GM19467 (cell line): Measurements from ENCODE around the gene CYP27A1.
"Not testable (repeated sequence)": the region's sequence is repeated elsewhere in the genome, so short reads cannot be mapped to it uniquely, and the experiment has no call there.

Source experiments
- ATAC-seq: cut with Tn5 transposase; IDR thresholded peaks from one replicate; pipeline ENCODE4 v1.9.1; 2021; ENCODE audit warnings: mild to moderate bottlenecking, moderate library complexity; ENCODE audit not compliant: unreplicated experiment

CYP27A1 gene

GRCh38 chr2:218830526-218831306 lies 48.8 kb downstream of the CYP27A1 start:
- no peak for ATAC-seq

GRCh38 chr2:218831378-218831990 lies 49.5 kb downstream of the CYP27A1 start, which contains the start of gene PRKAG3:
PRKAG3 (minus strand) TSS chr2:218831803.
- ATAC-seq, result no peak

GRCh38 chr2:218832081-218832480 lies 50.1 kb downstream of the CYP27A1 start:
- no peak for ATAC-seq

- no peak for ATAC-seq
Measured at GRCh38 chr2:218832520-218832919, 50.6 kb downstream of the CYP27A1 start.

GRCh38 chr2:218833023-218833609 lies 51.2 kb downstream of the CYP27A1 start:
- no peak for ATAC-seq

GRCh38 chr2:218834685-218835084 lies 52.7 kb downstream of the CYP27A1 start:
- no peak for ATAC-seq

GRCh38 chr2:218837495-218837894 lies 55.5 kb downstream of the CYP27A1 start:
- no peak for ATAC-seq

GRCh38 chr2:218839430-218839829 lies 57.5 kb downstream of the CYP27A1 start:
- ATAC-seq, result no peak

GRCh38 chr2:218839888-218840287 lies 57.9 kb downstream of the CYP27A1 start:
- no peak for ATAC-seq

GRCh38 chr2:218844334-218844733 lies 62.4 kb downstream of the CYP27A1 start:
- ATAC-seq, result not testable (repeated sequence)

GRCh38 chr2:218846963-218847362 lies 65.0 kb downstream of the CYP27A1 start:
- not testable (repeated sequence) for ATAC-seq

GRCh38 chr2:218849721-218850120 lies 67.8 kb downstream of the CYP27A1 start:
- no peak for ATAC-seq

- ATAC-seq, result no peak
Measured at GRCh38 chr2:218850796-218851195, 68.8 kb downstream of the CYP27A1 start.

- ATAC-seq, result no peak
Measured at GRCh38 chr2:218851286-218851685, 69.3 kb downstream of the CYP27A1 start.

GRCh38 chr2:218852911-218853667 lies 71.1 kb downstream of the CYP27A1 start:
- ATAC-seq, result no peak

GRCh38 chr2:218853766-218854165 lies 71.8 kb downstream of the CYP27A1 start:
- ATAC-seq, result no peak

GRCh38 chr2:218854860-218855259 lies 72.9 kb downstream of the CYP27A1 start:
- no peak for ATAC-seq

- ATAC-seq, result no peak
Measured at GRCh38 chr2:218855305-218856166, 73.6 kb downstream of the CYP27A1 start.

- ATAC-seq, result no peak
Measured at GRCh38 chr2:218856167-218856895, 74.4 kb downstream of the CYP27A1 start.

- ATAC-seq, result no peak
Measured at GRCh38 chr2:218856896-218857243, 74.9 kb downstream of the CYP27A1 start.
